Left lung (tissue), 10 donors: ENCODE results near the gene RAPGEF5. TPM values are rescaled to one million over a fixed set of nuclear protein-coding genes. Genes with fewer than 3 reads are reported as not detected.

ENCODE experiments used
- ATAC-seq: fragments of 200-7000 bp; cut with Tn5 transposase; one replicate; pipeline ENCODE4 v1.9.1; 2020; ENCODE audit warnings: moderate library complexity
- DNase-seq, 4 donors: peaks; one replicate each; pipeline ENCODE4 v3.0.0-alpha.2; 2013 to 2020
- H3K27ac ChIP-seq, 2 donors: fragments of 200-600 bp; sonication (generic) in 1 of 2; one replicate each; pipeline versions ENCODE4 v1.5.0 to v1.8.0; 2020 to 2021
- H3K27me3 ChIP-seq, 2 donors: fragments of 200-600 bp; sonication (generic) in 1 of 2; one replicate each; pipeline versions ENCODE4 v1.5.0 to v1.8.0; 2020 to 2021
- H3K36me3 ChIP-seq, 2 donors: fragments of 200-600 bp; sonication (generic) in 1 of 2; one replicate each; pipeline versions ENCODE4 v1.5.0 to v1.8.0; 2020 to 2021
- H3K4me1 ChIP-seq, 2 donors: fragments of 200-600 bp; one replicate each; pipeline ENCODE4 v1.8.0; 2021
- H3K4me3 ChIP-seq, 2 donors: fragments of 200-600 bp; sonication (generic) in 1 of 2; one replicate each; pipeline versions ENCODE4 v1.5.0 to v1.8.0; 2020 to 2021; ENCODE audit warnings: mild to moderate bottlenecking in 1 of 2
- H3K9me3 ChIP-seq, 2 donors: fragments of 200-600 bp; sonication (generic) in 1 of 2; one replicate each; pipeline versions ENCODE4 v1.5.0 to v1.8.0; 2020 to 2021
- CTCF ChIP-seq, 2 donors: fragments of 200-600 bp; sonication (generic) in 1 of 2; IDR thresholded peaks; one replicate each; pipeline versions ENCODE4 v1.5.0 to v1.8.0; 2021; ENCODE audit warnings: antibody characterized with exemption in 2 of 2
- intact Hi-C, 2 donors: fragments of 100-400 bp; cut with DNase I; formaldehyde crosslinking; loops; one replicate each; pipeline versions ENCODE4 v1.11.2 to v1.14.2; 2022
- polyA plus RNA-seq, 6 donors: library from polyadenylated mRNA; unstranded; fragments of 120-200 nt; gene quantifications; one replicate each; pipeline ENCODE4 v1.2.1, GENCODE V29; 2013; ENCODE audit not compliant: insufficient read length in 6 of 6
- total RNA-seq, 2 donors: library from RNA; stranded (reverse); fragmentation: NEBNext Ultra II Directional; extraction: Animal tissue kit (Norgen Biotek cat#: 25700); gene quantifications; one replicate each; pipeline ENCODE4 v1.2.1, GENCODE V29; 2021
- donor health status: DM: no; HTN: yes; CAD: no.
- donor health status: DM: no; HTN: no; CAD: no.

The RAPGEF5 gene
- total and polyA plus RNA-seq, 8 donors, result 44.2 to 98.7 (median 81.7) TPM

- H3K9me3 ChIP-seq, result peaks cover 0 to 2% of the 10 kb centered on the region in 2 donors
- ATAC-seq, result no peak
- H3K27me3 ChIP-seq, result no peaks in the 10 kb centered on the region
- no peak overlapping the region for H3K27ac ChIP-seq
- no peak for TF ChIP-seq CTCF (IDR thresholded peaks at IDR 0.05)
- H3K36me3 ChIP-seq, result peaks cover 0 to 13% of the 10 kb centered on the region in 2 donors
- no peak for DNase-seq
- H3K4me1 ChIP-seq, result no peaks in the 10 kb centered on the region
- intact Hi-C loops, result no loop called here
- no peak overlapping the region for H3K4me3 ChIP-seq
Observed at GRCh38 chr7:22302951-22303423, 54.0 kb downstream of the RAPGEF5 start.

GRCh38 chr7:22302193-22302592 is 54.8 kb downstream of the RAPGEF5 start:
- intact Hi-C loops, result no loop called here
- Histone ChIP-seq H3K4me3 (no peak overlapping the region), H3K36me3 (peaks cover 0 to 6% of the 10 kb centered on the region in 2 donors), H3K27me3 (no peaks in the 10 kb centered on the region), H3K9me3 (peaks cover 0 to 2% of the 10 kb centered on the region in 2 donors), H3K27ac (no peak overlapping the region), H3K4me1 (no peaks in the 10 kb centered on the region)
- TF ChIP-seq CTCF (IDR thresholded peaks at IDR 0.05), result no peak
- ATAC-seq, result no peak
- no peak for DNase-seq

- DNase-seq (no peak), ATAC-seq (no peak)
- Histone ChIP-seq H3K4me1 (no peaks in the 10 kb centered on the region), H3K36me3 (peaks cover 0 to 4% of the 10 kb centered on the region in 2 donors), H3K27ac (no peak overlapping the region), H3K27me3 (no peaks in the 10 kb centered on the region), H3K9me3 (peaks cover 0 to 1% of the 10 kb centered on the region in 2 donors), H3K4me3 (no peak overlapping the region)
- TF ChIP-seq CTCF (IDR thresholded peaks at IDR 0.05), result no peak
- intact Hi-C loops, result no loop called here
Observed at GRCh38 chr7:22301790-22302189, 55.2 kb downstream of the RAPGEF5 start.

GRCh38 chr7:22300839-22301238 is 56.1 kb downstream of the RAPGEF5 start:
- ATAC-seq, result no peak
- no peak for TF ChIP-seq CTCF (IDR thresholded peaks at IDR 0.05)

GRCh38 chr7:22296916-22297315 is 60.0 kb downstream of the RAPGEF5 start:
- peak; percentile 10 for ATAC-seq
- intact Hi-C loops, result no loop called here
- H3K4me1 ChIP-seq, result peaks cover 0 to 12% of the 10 kb centered on the region in 2 donors
- no peak overlapping the region for H3K27ac ChIP-seq
- H3K4me3 ChIP-seq, result no peak overlapping the region
- DNase-seq, result no peak
- H3K36me3 ChIP-seq, result no peaks in the 10 kb centered on the region
- H3K27me3 ChIP-seq, result no peaks in the 10 kb centered on the region
- H3K9me3 ChIP-seq, result no peaks in the 10 kb centered on the region
- TF ChIP-seq CTCF (IDR thresholded peaks at IDR 0.05), result peak in 1 of 2 donors; percentile 15

More at GRCh38 chr7:22300839-22301238, 56.1 kb downstream of the RAPGEF5 start:
- Histone ChIP-seq H3K27ac (no peak overlapping the region), H3K36me3 (no peaks in the 10 kb centered on the region), H3K9me3 (no peaks in the 10 kb centered on the region), H3K4me3 (no peak overlapping the region), H3K4me1 (peaks cover 0 to 4% of the 10 kb centered on the region in 2 donors), H3K27me3 (no peaks in the 10 kb centered on the region)
- DNase-seq, result no peak
- intact Hi-C loops, result no loop called here
